Activated T-cell treated with anti-CD3 and anti-CD28 coated beads, Interleukin-2, amount 50 U/mL, for 72 hours (primary cell): ENCODE data around the gene FCMR. TPM values are rescaled to one million over a fixed set of nuclear protein-coding genes. Genes with fewer than 3 reads are reported as not detected.
A peak's percentile ranks its signal among the peaks of the same experiment; 100 is the strongest.

Source experiments
- ATAC-seq, 2 donors: fragments of 150-1000 bp; cut with Tn5 transposase; replicated peaks in 1 of 2; 2 replicates each; pipeline ENCODE4 v1.10.0; 2021; ENCODE audit warnings: moderate library complexity in 2 of 2, mild to moderate bottlenecking in 1 of 2
- DNase-seq, 2 donors: peaks; one replicate each; pipeline ENCODE4 v3.0.0; 2021 to 2022; ENCODE audit warnings: mixed read lengths in 1 of 2
- H3K27ac Mint-ChIP-seq: one replicate; pipeline ENCODE4 v1.8.0; 2022; ENCODE audit warnings: mild to moderate bottlenecking, moderate library complexity, mixed read lengths
- H3K27me3 Mint-ChIP-seq: one replicate; pipeline ENCODE4 v1.8.0; 2022; ENCODE audit warnings: low read depth, mixed read lengths
- H3K36me3 Mint-ChIP-seq, 2 donors: one replicate each; pipeline ENCODE4 v1.8.0; 2022; ENCODE audit warnings: mixed read lengths in 2 of 2, mild to moderate bottlenecking in 1 of 2; ENCODE audit not compliant: insufficient read depth in 2 of 2
- H3K4me1 Mint-ChIP-seq: one replicate; pipeline ENCODE4 v1.8.0; 2022; ENCODE audit warnings: low read depth, mixed read lengths
- H3K4me3 Mint-ChIP-seq, 2 donors: one replicate each; pipeline ENCODE4 v1.8.0; 2022; ENCODE audit warnings: mild to moderate bottlenecking in 2 of 2, mixed read lengths in 2 of 2, moderate library complexity in 2 of 2
- H3K9me3 Mint-ChIP-seq, 2 donors: one replicate each; pipeline ENCODE4 v1.8.0; 2022; ENCODE audit warnings: mixed read lengths in 2 of 2
- total RNA-seq, 2 donors: library from RNA; stranded (reverse); gene quantifications; one replicate each; pipeline ENCODE4 v1.2.3, GENCODE V29; 2022

Gene FCMR
- total RNA-seq, 2 donors from 2014 or later = 47.3 to 50.3 TPM

GRCh38 chr1:206898089-206898914 is 23.4 kb downstream of the FCMR start:
- no peak for DNase-seq
- peak overlapping the region; percentile 43 for H3K27ac Mint-ChIP-seq
- ATAC-seq = peak; percentile 12 to 21

GRCh38 chr1:206897175-206897574 is 24.6 kb downstream of the FCMR start, which contains the start of gene IL24:
TSS of gene IL24 (plus strand) at chr1:206897443. CDS start at chr1:206897833, 390 bp downstream.
- Mint-ChIP-seq H3K36me3 (no peaks in the 10 kb centered on the region), H3K27me3 (no peaks in the 10 kb centered on the region), H3K9me3 (no peaks in the 10 kb centered on the region), H3K4me1 (peaks cover 95% of the 10 kb centered on the region), H3K27ac (peak within 1 kb of the TSS; percentile 95), H3K4me3 (peak within 1 kb of the TSS; percentile 77 to 88)
- ATAC-seq = peak; percentile 77 to 81
- DNase-seq = peak; percentile 53 to 63

More at GRCh38 chr1:206898089-206898914, 23.4 kb downstream of the FCMR start:
- peak overlapping the region; percentile 37 to 77 for H3K4me3 Mint-ChIP-seq
- peaks cover 0 to 5% of the 10 kb centered on the region in 2 donors for H3K36me3 Mint-ChIP-seq
- no peaks in the 10 kb centered on the region for H3K27me3 Mint-ChIP-seq
- no peaks in the 10 kb centered on the region for H3K9me3 Mint-ChIP-seq
- peaks cover 94% of the 10 kb centered on the region for H3K4me1 Mint-ChIP-seq

- H3K27me3 Mint-ChIP-seq = no peaks in the 10 kb centered on the region
- no peak overlapping the region for H3K27ac Mint-ChIP-seq
- ATAC-seq = no peak
- no peak for DNase-seq
- peaks cover 98% of the 10 kb centered on the region for H3K4me1 Mint-ChIP-seq
- no peaks in the 10 kb centered on the region for H3K9me3 Mint-ChIP-seq
- H3K4me3 Mint-ChIP-seq = no peak overlapping the region
- H3K36me3 Mint-ChIP-seq = no peaks in the 10 kb centered on the region
Observed at GRCh38 chr1:206896261-206896660, 25.5 kb downstream of the FCMR start.

- Mint-ChIP-seq H3K27me3 (no peaks in the 10 kb centered on the region), H3K9me3 (no peaks in the 10 kb centered on the region), H3K27ac (no peak overlapping the region), H3K4me1 (peaks cover 99% of the 10 kb centered on the region), H3K36me3 (no peaks in the 10 kb centered on the region), H3K4me3 (no peak overlapping the region)
- ATAC-seq = no peak
- no peak for DNase-seq
Observed at GRCh38 chr1:206895837-206896242, 25.9 kb downstream of the FCMR start.

- DNase-seq (no peak), ATAC-seq (no peak)
- Mint-ChIP-seq H3K36me3 (no peaks in the 10 kb centered on the region), H3K4me3 (no peak overlapping the region), H3K27ac (no peak overlapping the region), H3K9me3 (no peaks in the 10 kb centered on the region), H3K27me3 (no peaks in the 10 kb centered on the region), H3K4me1 (peaks cover 99% of the 10 kb centered on the region)
Observed at GRCh38 chr1:206895325-206895724, 26.4 kb downstream of the FCMR start.

GRCh38 chr1:206893380-206893779 is 28.4 kb downstream of the FCMR start:
- ATAC-seq (no peak), DNase-seq (no peak)
- Mint-ChIP-seq H3K4me1 (peaks cover 98% of the 10 kb centered on the region), H3K9me3 (no peaks in the 10 kb centered on the region), H3K27ac (no peak overlapping the region), H3K36me3 (no peaks in the 10 kb centered on the region), H3K27me3 (no peaks in the 10 kb centered on the region), H3K4me3 (no peak overlapping the region)

GRCh38 chr1:206892351-206892984 is 29.3 kb downstream of the FCMR start:
- Mint-ChIP-seq H3K4me3 (no peak overlapping the region), H3K4me1 (peaks cover 95% of the 10 kb centered on the region), H3K36me3 (no peaks in the 10 kb centered on the region), H3K9me3 (no peaks in the 10 kb centered on the region), H3K27me3 (no peaks in the 10 kb centered on the region), H3K27ac (no peak overlapping the region)
- ATAC-seq (no peak), DNase-seq (no peak)

GRCh38 chr1:206891412-206891811 is 30.3 kb downstream of the FCMR start:
- Mint-ChIP-seq H3K27me3 (no peaks in the 10 kb centered on the region), H3K9me3 (no peaks in the 10 kb centered on the region), H3K4me3 (peak overlapping the region; percentile 45 to 65), H3K4me1 (peaks cover 85% of the 10 kb centered on the region), H3K27ac (no peak overlapping the region), H3K36me3 (no peaks in the 10 kb centered on the region)
- no peak for ATAC-seq
- no peak for DNase-seq

DNA sequence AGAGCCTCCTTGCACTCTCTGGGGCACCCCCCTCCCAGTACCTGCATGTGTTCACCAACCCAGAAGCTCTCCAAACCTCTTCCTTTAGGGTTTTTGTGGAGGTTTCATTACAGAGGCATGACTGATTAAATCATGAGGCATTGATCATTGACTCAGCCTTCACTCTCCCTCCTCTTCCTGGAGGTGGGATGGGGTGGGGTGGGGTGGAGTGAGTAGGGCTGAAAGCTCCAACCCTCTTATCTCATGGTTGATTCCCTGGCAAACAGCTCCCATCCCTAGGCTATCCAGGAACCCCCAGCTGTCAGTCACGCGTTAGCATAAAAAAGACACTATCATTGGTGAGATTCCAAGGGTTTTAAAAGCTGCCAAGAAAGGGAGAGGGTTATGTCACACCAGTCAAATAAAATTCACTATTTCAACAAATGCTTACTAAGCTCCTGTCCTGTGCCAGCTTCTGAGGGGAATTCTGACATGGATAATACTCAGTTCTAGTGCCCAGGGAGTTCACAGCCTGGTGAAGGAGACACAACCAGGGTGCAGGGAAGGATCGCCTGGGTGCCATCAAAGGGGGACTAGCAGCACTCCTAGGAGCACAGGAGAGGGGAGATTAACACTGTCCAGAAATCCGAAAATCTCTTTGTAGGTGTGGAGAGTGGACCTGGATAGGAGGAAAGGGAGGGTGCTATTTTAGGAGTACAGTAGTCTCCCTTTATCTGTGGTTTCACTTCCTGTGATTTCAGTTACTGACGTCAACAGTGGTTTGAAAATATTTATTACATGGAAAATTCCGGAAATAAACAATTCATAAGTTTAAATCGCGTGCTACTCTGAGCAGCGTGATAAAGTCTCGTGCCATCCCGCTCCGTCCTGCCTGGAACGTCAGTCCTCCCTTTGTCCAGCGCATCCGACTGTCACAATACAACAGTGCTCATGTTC is 31.3 kb downstream of the FCMR start:
- H3K4me3 Mint-ChIP-seq = peak overlapping the region; percentile 45 to 65
- ATAC-seq (peak; percentile 80), DNase-seq (peak in 1 of 2 donors; percentile 28)
- H3K4me1 Mint-ChIP-seq = peaks cover 75% of the 10 kb centered on the region
- peak overlapping the region; percentile 8 for H3K27ac Mint-ChIP-seq
- H3K9me3 Mint-ChIP-seq = no peaks in the 10 kb centered on the region
- H3K27me3 Mint-ChIP-seq = no peaks in the 10 kb centered on the region
- H3K36me3 Mint-ChIP-seq = no peaks in the 10 kb centered on the region

- peaks cover 6% of the 10 kb centered on the region for H3K27me3 Mint-ChIP-seq
- no peak overlapping the region for H3K27ac Mint-ChIP-seq
- no peak overlapping the region for H3K4me3 Mint-ChIP-seq
- ATAC-seq = no peak
- no peaks in the 10 kb centered on the region for H3K9me3 Mint-ChIP-seq
- no peaks in the 10 kb centered on the region for H3K36me3 Mint-ChIP-seq
- H3K4me1 Mint-ChIP-seq = peaks cover 48% of the 10 kb centered on the region
- no peak for DNase-seq
Observed at GRCh38 chr1:206887701-206888100, 34.0 kb downstream of the FCMR start.

DNA sequence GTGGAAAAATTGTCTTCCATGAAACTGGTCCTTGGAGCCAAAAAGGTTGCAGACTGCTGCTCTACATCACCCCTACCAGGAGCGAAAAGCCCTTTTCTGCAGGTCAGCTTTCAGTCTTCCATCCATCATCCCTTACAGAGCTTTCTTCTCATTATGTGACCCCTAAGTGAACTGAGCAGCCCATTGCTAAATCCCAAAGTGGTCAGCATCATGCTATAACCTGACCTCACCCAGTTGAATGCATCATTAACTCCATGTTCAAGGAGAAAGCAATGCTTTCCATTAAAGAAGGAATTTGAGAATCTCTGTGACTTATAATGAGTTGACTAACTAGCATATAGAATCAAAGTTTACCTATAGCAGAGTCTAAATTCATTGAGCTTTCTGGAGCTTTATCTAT is 34.9 kb downstream of the FCMR start:
- ATAC-seq = no peak
- no peak overlapping the region for H3K4me3 Mint-ChIP-seq

GRCh38 chr1:206885341-206886060 is 36.2 kb downstream of the FCMR start:
- no peaks in the 10 kb centered on the region for H3K9me3 Mint-ChIP-seq
- peaks cover 6% of the 10 kb centered on the region for H3K27me3 Mint-ChIP-seq
- DNase-seq = no peak
- H3K27ac Mint-ChIP-seq = no peak overlapping the region
- no peak overlapping the region for H3K4me3 Mint-ChIP-seq
- peaks cover 27% of the 10 kb centered on the region for H3K4me1 Mint-ChIP-seq
- H3K36me3 Mint-ChIP-seq = no peaks in the 10 kb centered on the region
- no peak for ATAC-seq

More for the DNA sequence above, 34.9 kb downstream of the FCMR start:
- Mint-ChIP-seq H3K27ac (no peak overlapping the region), H3K4me1 (peaks cover 40% of the 10 kb centered on the region), H3K9me3 (no peaks in the 10 kb centered on the region), H3K27me3 (peaks cover 6% of the 10 kb centered on the region), H3K36me3 (no peaks in the 10 kb centered on the region)
- no peak for DNase-seq
